Activated CD4-positive, alpha-beta T cell treated with anti-CD3 and anti-CD28 coated beads, Interleukin-10, Interleukin-2, amounts not matched to agents 100 ng/mL and 50 ng/mL, durations not matched to agents 16 hours and 8 hours (primary cell): Measurements from ENCODE around the gene IER3.

Experiments used
- DNase-seq: peaks from one replicate; pipeline ENCODE4 v3.0.0-alpha.2; 2020

The IER3 gene, protein sequence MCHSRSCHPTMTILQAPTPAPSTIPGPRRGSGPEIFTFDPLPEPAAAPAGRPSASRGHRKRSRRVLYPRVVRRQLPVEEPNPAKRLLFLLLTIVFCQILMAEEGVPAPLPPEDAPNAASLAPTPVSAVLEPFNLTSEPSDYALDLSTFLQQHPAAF

GRCh38 chr6:30744054-30744805 lies at the start of gene IER3:
IER3 (minus strand) TSS chr6:30744547; CDS start chr6:30744518, 29 bp downstream.
- DNase-seq, result peak; percentile 93

DNA sequence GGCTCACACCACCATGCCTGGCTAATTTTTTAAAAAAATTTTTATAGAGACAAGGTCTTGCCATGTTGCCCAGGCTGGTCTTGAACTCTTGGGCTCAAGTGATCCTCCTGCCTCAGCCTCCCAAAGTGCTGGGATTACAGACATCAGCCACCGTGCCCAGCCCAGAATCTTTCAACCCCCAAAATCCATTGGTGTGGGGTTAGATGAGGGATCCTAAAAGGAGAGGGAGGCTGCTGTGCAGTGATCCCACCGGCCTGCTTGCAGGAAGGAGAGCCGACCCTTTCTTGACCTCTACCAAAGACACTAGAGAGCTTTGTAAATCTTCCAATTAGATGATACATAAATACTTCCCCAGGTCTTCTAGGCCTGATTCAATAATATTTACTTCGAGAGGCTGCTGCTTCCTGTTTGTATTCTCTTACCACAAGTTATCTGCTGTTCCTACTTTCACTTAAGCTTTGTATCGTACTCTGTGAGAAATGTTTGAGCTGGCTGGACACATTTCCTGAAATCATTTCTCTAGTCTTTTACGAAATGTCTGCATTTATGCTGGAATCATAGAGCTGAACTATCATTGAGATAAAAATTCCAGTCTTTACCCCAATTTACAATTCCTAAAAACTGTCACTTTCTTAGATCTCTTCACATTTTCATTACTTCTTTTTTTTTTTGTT lies 49.3 kb upstream of the IER3 start:
- DNase-seq, result peak; percentile 57

- no peak for DNase-seq
These were observed 48.4 kb upstream of the IER3 start for GRCh38 chr6:30792786-30793185.

DNA sequence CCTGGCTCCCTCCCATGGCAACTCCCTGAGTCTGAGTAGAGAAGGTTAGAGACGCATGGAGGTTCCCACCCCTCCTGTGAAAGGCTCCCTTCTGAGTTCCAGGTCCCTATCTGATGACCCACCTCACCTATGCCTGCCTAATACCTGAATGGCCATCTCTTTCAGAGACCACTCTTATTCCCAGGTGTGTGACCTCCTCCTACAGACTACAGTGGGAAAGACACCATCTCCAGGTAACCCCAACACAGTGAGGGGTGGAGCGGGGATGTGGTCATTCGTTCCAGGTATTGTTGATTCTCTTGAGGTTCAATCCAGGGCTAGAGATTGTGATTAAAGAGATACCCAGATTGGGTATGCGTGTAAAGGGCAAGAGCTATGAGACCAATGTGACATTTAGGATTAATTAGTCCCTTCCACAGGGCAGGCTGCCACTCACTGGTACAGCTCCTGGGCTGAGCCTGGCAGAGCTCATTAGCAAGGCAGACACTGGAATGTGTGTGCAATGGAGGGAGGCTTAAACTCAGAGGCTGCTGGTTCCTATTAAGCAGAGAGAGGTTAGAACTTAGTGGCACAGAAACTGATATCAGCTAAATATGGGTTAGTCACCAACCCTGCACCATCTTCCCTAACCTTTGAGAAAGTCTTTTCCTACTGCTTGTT lies 46.5 kb upstream of the IER3 start:
- no peak for DNase-seq

DNA sequence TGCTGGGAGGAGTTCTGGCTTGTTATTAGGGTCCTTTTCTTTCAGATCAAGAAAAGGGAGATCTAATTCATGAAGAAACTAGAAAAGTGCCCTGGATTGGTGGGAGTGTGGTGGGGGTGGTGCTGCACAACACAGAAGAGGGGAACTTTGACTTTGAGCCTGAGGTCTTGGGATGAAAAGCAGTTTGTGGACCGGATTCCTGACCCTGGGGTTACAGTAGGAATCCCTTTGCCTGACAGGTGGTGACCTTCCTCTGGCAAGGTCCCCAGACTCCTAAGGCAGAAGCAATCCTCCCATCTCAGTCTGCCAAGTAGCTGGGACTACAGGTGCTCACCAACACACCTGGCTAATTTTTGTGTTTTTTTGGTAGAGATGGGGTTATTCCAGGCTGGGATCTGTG lies 45.3 kb upstream of the IER3 start:
- DNase-seq, result no peak

GRCh38 chr6:30787954-30788353 lies 43.6 kb upstream of the IER3 start:
- no peak for DNase-seq

DNA sequence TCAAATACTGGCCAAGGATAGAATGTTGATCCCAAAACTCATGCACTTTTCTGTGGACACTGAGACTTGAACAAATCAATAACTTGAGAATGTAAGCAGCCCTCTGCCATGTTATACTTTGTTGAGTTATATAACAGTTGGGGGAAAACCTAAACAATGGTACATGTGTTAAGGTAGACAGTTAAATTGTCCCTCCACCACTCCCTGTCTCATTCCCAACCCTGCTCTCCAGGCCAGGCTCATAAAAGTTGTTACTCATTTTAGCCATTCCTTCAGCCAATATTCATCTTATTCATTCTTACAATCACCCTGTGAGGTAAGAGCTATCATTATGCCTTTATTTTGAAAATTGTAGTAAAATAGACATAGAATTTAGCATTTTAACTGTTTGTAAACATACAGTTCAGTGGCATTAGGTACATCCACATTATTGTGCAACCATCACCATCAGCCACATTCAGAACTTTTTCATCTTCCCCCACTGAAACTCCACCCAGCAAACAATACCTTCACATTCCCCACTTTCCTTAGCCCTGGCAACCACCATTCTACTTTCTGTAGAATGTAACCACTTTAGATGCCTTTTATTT lies 38.2 kb upstream of the IER3 start:
- no peak for DNase-seq

- no peak for DNase-seq
These were observed 37.5 kb upstream of the IER3 start for GRCh38 chr6:30781743-30782424.

DNA sequence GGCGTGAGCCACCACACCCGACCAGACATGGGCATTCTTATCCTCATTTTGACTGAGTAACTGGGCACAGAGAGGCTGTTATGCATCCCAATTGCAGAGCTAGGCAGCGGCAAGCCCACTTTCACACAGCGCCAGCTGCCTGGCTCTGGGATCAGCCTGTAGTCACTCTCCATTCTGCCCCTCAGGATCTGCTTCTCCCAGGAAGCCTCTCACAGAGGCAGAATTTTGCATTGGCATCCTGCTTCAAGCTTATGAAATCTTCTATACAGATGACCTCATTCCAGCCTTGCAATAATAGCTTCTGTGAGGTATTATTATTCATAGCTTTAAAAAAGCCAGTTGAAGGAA lies 37.0 kb upstream of the IER3 start:
- no peak for DNase-seq

GRCh38 chr6:30780642-30780920 lies 36.2 kb upstream of the IER3 start:
- no peak for DNase-seq

- DNase-seq, result no peak
These were observed 35.7 kb upstream of the IER3 start for GRCh38 chr6:30779850-30780641.

DNA sequence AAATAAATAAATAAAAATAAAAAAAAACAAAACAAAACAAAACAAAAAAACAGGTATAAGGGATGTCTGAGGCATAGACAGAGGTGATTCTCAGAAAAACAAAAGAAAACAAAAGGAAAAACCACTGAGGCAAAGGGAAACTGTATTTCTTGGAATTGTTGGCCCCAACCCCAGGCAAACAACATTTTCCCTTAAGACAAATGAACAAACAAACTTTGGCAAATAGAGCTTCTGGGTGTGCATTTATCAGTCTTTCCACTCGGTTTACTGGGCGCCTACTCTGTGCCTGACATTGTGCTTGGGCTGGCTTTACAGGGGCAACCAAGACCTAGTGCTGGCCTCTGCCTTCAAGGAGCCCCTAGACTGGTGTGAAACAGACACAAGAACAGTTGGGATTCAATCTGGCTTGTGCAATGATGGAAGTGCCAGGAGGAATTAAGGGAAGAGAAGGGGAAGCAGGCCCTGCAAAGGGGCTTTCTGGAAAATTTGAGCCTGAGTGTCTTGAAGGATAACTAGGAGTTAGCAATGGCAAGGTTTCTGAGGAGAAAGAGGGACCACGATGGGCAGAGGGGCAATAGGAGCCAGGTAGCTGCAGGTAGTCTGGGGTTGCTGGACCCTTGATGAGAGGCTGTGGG lies 33.8 kb upstream of the IER3 start:
- DNase-seq, result no peak

DNA sequence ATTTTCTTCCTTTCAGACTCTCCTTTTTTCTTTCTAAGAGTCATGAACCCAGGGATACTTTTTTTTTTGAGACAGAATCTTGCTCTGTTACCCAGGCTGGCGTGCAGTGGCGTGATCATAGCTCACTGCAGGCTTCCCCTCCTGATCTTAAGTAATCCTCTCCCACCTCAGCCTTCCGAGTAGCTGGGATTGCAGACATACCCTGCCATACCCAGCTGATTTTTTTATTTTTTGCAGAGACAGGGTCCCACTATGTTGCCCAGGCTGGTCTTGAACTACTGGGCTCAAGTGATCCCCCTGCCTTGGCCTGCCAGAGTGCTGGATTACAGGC lies 32.8 kb upstream of the IER3 start:
- DNase-seq, result no peak

DNA sequence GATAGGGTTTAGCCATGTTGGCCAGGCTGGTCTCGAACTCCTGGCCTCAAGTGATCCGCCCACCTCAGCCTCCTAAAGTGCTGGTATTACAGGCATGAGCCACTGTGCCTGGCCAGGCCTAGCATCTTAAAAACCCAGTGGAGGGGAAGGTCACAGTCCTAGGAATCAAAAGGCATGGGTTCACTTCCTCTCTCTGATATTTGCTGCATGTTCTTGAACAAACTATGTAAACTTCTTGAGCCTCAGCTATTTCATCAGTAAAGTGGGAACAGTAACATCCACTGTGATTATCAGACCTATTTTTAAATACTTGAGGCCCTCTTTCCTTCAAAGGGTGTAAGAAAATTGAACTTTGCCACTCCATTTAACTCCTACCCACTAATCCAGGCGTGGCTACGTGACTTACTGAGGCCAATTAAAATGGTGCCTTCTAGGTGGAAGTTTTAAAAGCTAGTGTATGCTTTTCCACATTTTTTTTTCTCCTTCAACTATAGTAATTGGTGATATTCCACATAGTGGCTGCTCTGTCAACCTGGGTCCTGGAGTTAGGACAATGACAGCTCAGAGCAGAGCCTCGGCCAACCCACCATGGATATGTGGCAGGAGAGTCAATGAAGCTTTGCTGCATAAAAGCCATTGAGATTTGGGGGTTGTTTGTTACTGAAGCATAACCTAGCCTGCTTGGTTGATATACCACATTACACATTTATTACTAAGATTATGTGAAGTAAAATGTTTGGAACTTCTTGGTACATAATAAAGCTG lies 32.2 kb upstream of the IER3 start:
- DNase-seq, result no peak

GRCh38 chr6:30775104-30775503 lies 30.8 kb upstream of the IER3 start:
- no peak for DNase-seq

GRCh38 chr6:30774701-30775100 lies 30.4 kb upstream of the IER3 start:
- DNase-seq, result no peak

DNA sequence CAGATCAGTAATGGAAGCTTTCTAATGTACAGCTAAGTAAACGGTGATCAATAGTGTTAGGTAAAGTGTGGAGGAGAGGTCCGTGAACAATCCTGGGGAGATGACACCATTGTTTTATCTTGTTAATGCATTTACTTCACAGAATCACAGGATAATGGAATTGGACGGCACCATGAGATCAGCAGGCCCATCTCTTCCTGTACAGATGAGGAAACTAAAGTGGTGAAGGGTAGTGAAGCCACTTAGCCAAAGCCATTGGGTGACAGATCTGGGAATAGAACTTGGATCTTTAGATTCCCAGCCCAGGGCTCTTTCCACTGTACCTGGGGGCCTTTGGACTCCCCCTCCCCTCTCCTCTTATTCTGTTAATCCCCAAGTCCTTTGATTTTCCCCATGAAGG lies 26.2 kb upstream of the IER3 start:
- no peak for DNase-seq

DNA sequence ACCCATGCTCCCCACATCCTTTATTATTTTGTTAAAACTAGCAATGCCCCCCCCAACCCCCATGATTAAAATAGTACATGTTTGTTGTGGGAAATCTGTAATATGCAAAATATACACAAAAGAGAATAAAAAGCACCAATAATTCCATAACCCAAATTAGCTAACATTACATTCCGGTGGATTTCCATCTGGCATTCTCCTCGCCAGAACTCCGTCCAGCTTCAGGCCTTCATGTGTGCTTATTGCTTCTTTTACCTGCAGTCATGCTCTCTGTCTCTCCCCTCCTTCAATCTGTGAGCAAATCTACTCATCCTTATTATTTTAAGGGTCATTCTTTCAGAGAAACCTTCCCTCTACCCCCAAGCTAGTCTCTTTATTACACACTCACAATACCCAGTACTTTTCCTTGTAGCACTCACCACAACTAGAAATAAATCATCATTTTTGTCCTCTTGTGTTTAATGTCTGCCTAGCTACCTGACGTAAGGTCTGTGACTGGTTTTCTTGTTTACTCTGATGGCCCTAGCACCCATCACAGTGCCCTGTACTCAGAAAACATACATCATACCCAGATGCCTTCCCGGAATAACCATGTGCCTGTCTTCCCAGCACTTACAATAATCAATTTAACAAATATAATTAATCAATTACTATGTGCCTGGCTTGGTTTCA lies 25.6 kb upstream of the IER3 start:
- DNase-seq, result peak; percentile 63

GRCh38 chr6:30769088-30769852 lies 24.9 kb upstream of the IER3 start:
- DNase-seq, result peak; percentile 87

- no peak for DNase-seq
These were observed 24.3 kb upstream of the IER3 start for GRCh38 chr6:30768634-30769087.
